ENCODE measurements around the gene PTS.

Gene PTS

DNA sequence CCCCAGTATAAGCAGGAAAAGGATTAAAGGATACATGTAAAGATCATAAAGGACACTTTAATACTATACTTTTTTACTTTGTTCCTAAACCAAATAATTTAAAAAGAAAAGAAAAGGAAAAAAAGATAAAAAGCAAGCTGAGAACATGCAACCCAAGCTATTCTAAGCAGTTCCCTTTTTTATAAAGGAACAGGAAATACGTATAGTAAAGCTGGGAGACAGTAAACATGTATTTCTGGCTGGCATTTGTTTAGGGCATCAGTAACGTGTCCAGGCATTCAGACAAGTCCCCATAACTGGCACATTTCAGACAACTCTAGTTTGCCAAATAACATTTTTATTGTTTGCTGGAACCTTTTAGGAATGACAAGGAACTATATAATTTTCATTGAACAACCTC lies 26.0 kb upstream of the PTS start:
- no peak overlapping the region for H3K23ac ChIP-seq (ENCODE audit: low read length)
- no peak overlapping the region for H3K9ac ChIP-seq (ENCODE audit: low read length)
- H3K18ac ChIP-seq (ENCODE audit: low read length): no peak overlapping the region
- no peaks in the 10 kb centered on the region for H3K79me2 ChIP-seq (ENCODE audit: control insufficient read depth, insufficient read depth, low read length)
- no peak overlapping the region for H3K27ac ChIP-seq (ENCODE audit: low read depth, low read length)
- no CpG with 5 or more reads among the region's 2 CpGs for WGBS (ENCODE audit: extremely low coverage, insufficient coverage, low lambda C conversion rate)
- H2AK5ac ChIP-seq (ENCODE audit: low read length): no peak overlapping the region
- H3K4me1 ChIP-seq (ENCODE audit: control insufficient read depth, low read depth, low read length): no peaks in the 10 kb centered on the region
- no peak for DNase-seq
- no peaks in the 10 kb centered on the region for H3K79me1 ChIP-seq (ENCODE audit: low read length)
- no peak overlapping the region for H3K56ac ChIP-seq (ENCODE audit: low read length)
- no peak overlapping the region for H3K4me2 ChIP-seq (ENCODE audit: low read length)
- no peak overlapping the region for H2BK5ac ChIP-seq (ENCODE audit: low read length)
- H3K4ac ChIP-seq (ENCODE audit: low read depth, low read length): no peak overlapping the region
- H3K4me3 ChIP-seq (ENCODE audit: low read length): no peak overlapping the region
- no peak overlapping the region for H4K5ac ChIP-seq (ENCODE audit: low read length)
- H2BK15ac ChIP-seq (replicated peaks; ENCODE audit: low read depth): no peak overlapping the region
- H4K8ac ChIP-seq (ENCODE audit: low read depth, low read length): no peak overlapping the region
- no peaks in the 10 kb centered on the region for H3K27me3 ChIP-seq (ENCODE audit: insufficient read depth, low read length, poor library complexity)
- H3K36me3 ChIP-seq (ENCODE audit: control insufficient read depth, insufficient read depth, low read length): no peaks in the 10 kb centered on the region
- no peak overlapping the region for H2BK120ac ChIP-seq (ENCODE audit: low read depth, low read length)

DNA sequence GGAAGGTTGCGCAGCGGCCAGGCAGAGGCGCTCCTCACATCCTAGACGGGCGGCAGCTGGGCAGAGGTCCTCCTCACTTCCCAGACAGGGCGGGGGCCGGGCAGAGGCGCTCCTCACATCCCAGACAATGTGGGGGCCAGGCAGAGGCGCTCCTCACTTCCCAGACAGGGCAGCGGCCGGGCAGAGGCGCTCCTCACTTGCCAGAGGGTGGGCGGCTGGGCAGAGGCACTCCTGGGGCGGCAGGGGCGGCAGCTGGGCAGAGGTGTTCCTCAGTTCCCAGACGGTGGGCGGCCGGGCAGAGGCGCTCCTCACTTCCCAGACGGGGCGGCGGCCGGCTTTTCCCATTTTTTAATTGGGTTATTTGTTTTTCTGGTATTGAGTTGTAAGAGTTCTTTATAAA lies 20.2 kb upstream of the PTS start:
- Histone ChIP-seq H3K4me1 (ENCODE audit: control insufficient read depth, low read depth, low read length) (no peaks in the 10 kb centered on the region), H3K4ac (ENCODE audit: low read depth, low read length) (no peak overlapping the region), H3K18ac (ENCODE audit: low read length) (no peak overlapping the region), H2AK5ac (ENCODE audit: low read length) (no peak overlapping the region), H3K56ac (ENCODE audit: low read length) (no peak overlapping the region), H4K5ac (ENCODE audit: low read length) (no peak overlapping the region), H2BK15ac (replicated peaks; ENCODE audit: low read depth) (no peak overlapping the region), H3K36me3 (ENCODE audit: control insufficient read depth, insufficient read depth, low read length) (no peaks in the 10 kb centered on the region), H4K8ac (ENCODE audit: low read depth, low read length) (no peak overlapping the region), H3K4me2 (ENCODE audit: low read length) (no peak overlapping the region), H3K4me3 (ENCODE audit: low read length) (no peak overlapping the region), H2BK120ac (ENCODE audit: low read depth, low read length) (no peak overlapping the region), H3K79me1 (ENCODE audit: low read length) (no peaks in the 10 kb centered on the region), H3K79me2 (ENCODE audit: control insufficient read depth, insufficient read depth, low read length) (no peaks in the 10 kb centered on the region), H2BK5ac (ENCODE audit: low read length) (no peak overlapping the region), H3K27me3 (ENCODE audit: insufficient read depth, low read length, poor library complexity) (no peaks in the 10 kb centered on the region), H3K9ac (ENCODE audit: low read length) (no peak overlapping the region), H3K23ac (ENCODE audit: low read length) (no peak overlapping the region), H3K27ac (ENCODE audit: low read depth, low read length) (no peak overlapping the region)
- no CpG with 5 or more reads among the region's 23 CpGs for WGBS (ENCODE audit: extremely low coverage, insufficient coverage, low lambda C conversion rate)
- no peak for DNase-seq

DNA sequence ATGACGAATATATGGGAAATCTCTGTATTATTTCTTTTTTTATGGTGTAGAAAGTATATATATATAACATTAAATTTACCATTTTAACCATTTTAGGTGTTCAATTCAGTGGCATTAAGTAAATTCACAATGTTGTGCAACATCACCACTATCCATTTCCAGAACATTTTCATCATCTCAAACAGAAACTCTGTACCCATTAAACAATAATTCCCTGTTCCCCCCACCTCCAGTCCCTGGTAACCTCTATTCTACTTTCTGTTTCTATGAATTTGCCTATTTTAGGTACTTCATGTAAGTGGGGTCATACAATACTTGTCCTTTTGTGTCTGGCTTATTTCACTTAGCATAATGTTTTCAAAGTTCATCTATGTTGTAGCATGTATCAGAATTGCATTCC lies 15.3 kb upstream of the PTS start:
- H3K27ac ChIP-seq (ENCODE audit: low read depth, low read length): no peak overlapping the region
- H3K27me3 ChIP-seq (ENCODE audit: insufficient read depth, low read length, poor library complexity): no peaks in the 10 kb centered on the region
- no peaks in the 10 kb centered on the region for H3K36me3 ChIP-seq (ENCODE audit: control insufficient read depth, insufficient read depth, low read length)
- H4K5ac ChIP-seq (ENCODE audit: low read length): no peak overlapping the region
- no peak overlapping the region for H2BK120ac ChIP-seq (ENCODE audit: low read depth, low read length)
- no peak for DNase-seq
- no peak overlapping the region for H3K56ac ChIP-seq (ENCODE audit: low read length)
- no peak overlapping the region for H3K4ac ChIP-seq (ENCODE audit: low read depth, low read length)
- no peak overlapping the region for H3K9ac ChIP-seq (ENCODE audit: low read length)
- no peak overlapping the region for H3K4me3 ChIP-seq (ENCODE audit: low read length)
- no peaks in the 10 kb centered on the region for H3K79me1 ChIP-seq (ENCODE audit: low read length)
- H3K4me2 ChIP-seq (ENCODE audit: low read length): no peak overlapping the region
- no peaks in the 10 kb centered on the region for H3K4me1 ChIP-seq (ENCODE audit: control insufficient read depth, low read depth, low read length)
- no peak overlapping the region for H4K8ac ChIP-seq (ENCODE audit: low read depth, low read length)
- no peak overlapping the region for H2BK5ac ChIP-seq (ENCODE audit: low read length)
- no peak overlapping the region for H3K23ac ChIP-seq (ENCODE audit: low read length)
- no peaks in the 10 kb centered on the region for H3K79me2 ChIP-seq (ENCODE audit: control insufficient read depth, insufficient read depth, low read length)
- H2AK5ac ChIP-seq (ENCODE audit: low read length): no peak overlapping the region
- no peak overlapping the region for H2BK15ac ChIP-seq (replicated peaks; ENCODE audit: low read depth)
- H3K18ac ChIP-seq (ENCODE audit: low read length): no peak overlapping the region
- WGBS (ENCODE audit: extremely low coverage, insufficient coverage, low lambda C conversion rate): no CpG with 5 or more reads among the region's 1 CpG

DNA sequence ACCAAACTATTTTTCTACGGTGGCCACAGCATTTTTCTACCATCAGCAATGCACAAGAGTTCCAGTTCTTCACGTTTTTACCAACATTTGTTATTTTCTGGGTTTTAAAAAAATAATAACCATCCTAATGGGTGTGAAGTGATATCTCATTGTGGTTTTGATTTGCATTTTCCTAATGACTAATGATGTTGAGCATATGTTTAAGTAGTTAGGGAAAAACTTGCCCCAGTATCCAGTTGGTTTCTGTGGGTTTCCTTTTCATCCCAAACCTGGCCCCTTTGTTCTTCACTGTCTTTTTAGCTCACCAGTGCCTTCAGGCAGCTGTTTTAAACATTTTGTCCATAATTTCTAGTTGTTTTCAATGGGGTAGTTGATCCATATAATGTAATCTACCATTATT lies 14.7 kb upstream of the PTS start:
- DNase-seq: no peak
- Histone ChIP-seq H3K36me3 (ENCODE audit: control insufficient read depth, insufficient read depth, low read length) (no peaks in the 10 kb centered on the region), H3K4ac (ENCODE audit: low read depth, low read length) (no peak overlapping the region), H3K4me3 (ENCODE audit: low read length) (no peak overlapping the region), H2AK5ac (ENCODE audit: low read length) (no peak overlapping the region), H3K79me1 (ENCODE audit: low read length) (no peaks in the 10 kb centered on the region), H3K79me2 (ENCODE audit: control insufficient read depth, insufficient read depth, low read length) (no peaks in the 10 kb centered on the region), H4K5ac (ENCODE audit: low read length) (no peak overlapping the region), H2BK120ac (ENCODE audit: low read depth, low read length) (no peak overlapping the region), H3K4me1 (ENCODE audit: control insufficient read depth, low read depth, low read length) (no peaks in the 10 kb centered on the region), H3K27me3 (ENCODE audit: insufficient read depth, low read length, poor library complexity) (no peaks in the 10 kb centered on the region), H3K56ac (ENCODE audit: low read length) (no peak overlapping the region), H3K27ac (ENCODE audit: low read depth, low read length) (no peak overlapping the region), H3K18ac (ENCODE audit: low read length) (no peak overlapping the region), H3K9ac (ENCODE audit: low read length) (no peak overlapping the region), H2BK15ac (replicated peaks; ENCODE audit: low read depth) (no peak overlapping the region), H3K4me2 (ENCODE audit: low read length) (no peak overlapping the region), H4K8ac (ENCODE audit: low read depth, low read length) (no peak overlapping the region), H2BK5ac (ENCODE audit: low read length) (no peak overlapping the region), H3K23ac (ENCODE audit: low read length) (no peak overlapping the region)
- no CpG with 5 or more reads among the region's 2 CpGs for WGBS (ENCODE audit: extremely low coverage, insufficient coverage, low lambda C conversion rate)

DNA sequence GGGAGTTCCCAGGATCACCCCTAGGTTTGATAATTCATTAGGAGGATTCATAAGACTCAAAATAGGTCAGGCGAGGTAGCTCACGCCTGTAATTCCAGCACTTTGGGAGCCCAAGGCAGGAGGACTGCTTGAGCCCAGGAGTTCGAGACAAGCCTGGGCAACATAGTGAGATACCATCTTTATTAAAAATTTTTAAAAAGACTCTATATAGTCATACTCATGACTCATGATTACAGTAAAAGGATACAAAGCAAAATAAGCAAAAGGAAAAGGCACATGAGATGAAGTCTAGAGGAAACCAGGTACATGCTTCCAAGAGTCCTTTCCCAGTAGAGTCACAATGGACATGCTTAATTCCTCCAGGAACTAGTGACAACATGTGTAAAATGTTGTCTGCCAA lies 13.9 kb upstream of the PTS start:
- Histone ChIP-seq H2AK5ac (ENCODE audit: low read length) (no peak overlapping the region), H2BK15ac (replicated peaks; ENCODE audit: low read depth) (no peak overlapping the region), H3K56ac (ENCODE audit: low read length) (no peak overlapping the region), H3K4me2 (ENCODE audit: low read length) (no peak overlapping the region), H3K9ac (ENCODE audit: low read length) (no peak overlapping the region), H3K4ac (ENCODE audit: low read depth, low read length) (no peak overlapping the region), H3K79me1 (ENCODE audit: low read length) (no peaks in the 10 kb centered on the region), H3K4me1 (ENCODE audit: control insufficient read depth, low read depth, low read length) (no peaks in the 10 kb centered on the region), H2BK120ac (ENCODE audit: low read depth, low read length) (no peak overlapping the region), H3K36me3 (ENCODE audit: control insufficient read depth, insufficient read depth, low read length) (no peaks in the 10 kb centered on the region), H3K23ac (ENCODE audit: low read length) (no peak overlapping the region), H3K79me2 (ENCODE audit: control insufficient read depth, insufficient read depth, low read length) (no peaks in the 10 kb centered on the region), H3K27me3 (ENCODE audit: insufficient read depth, low read length, poor library complexity) (no peaks in the 10 kb centered on the region), H4K8ac (ENCODE audit: low read depth, low read length) (no peak overlapping the region), H2BK5ac (ENCODE audit: low read length) (no peak overlapping the region), H3K18ac (ENCODE audit: low read length) (no peak overlapping the region), H3K27ac (ENCODE audit: low read depth, low read length) (no peak overlapping the region), H3K4me3 (ENCODE audit: low read length) (no peak overlapping the region), H4K5ac (ENCODE audit: low read length) (no peak overlapping the region)
- no CpG with 5 or more reads among the region's 3 CpGs for WGBS (ENCODE audit: extremely low coverage, insufficient coverage, low lambda C conversion rate)
- no peak for DNase-seq

DNA sequence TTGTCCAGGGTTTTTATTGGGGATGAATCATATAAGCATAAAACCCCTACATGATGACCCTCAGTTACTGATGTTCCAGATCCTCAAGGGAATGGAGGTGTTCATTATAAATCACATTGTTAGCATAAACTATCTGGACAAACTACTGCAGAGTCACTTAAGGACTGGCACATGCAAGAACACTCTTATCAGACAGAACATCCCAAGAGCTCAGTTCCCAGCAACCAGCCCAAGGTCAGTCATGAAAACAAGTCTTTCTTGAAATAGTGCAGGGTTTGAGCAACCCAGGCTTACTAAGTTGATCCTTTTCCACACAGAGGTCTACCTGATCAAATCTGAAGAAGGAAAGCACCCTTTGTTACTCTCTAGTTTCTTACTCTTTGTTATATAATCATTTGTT lies 13.5 kb upstream of the PTS start:
- Histone ChIP-seq H3K79me1 (ENCODE audit: low read length) (no peaks in the 10 kb centered on the region), H3K4me1 (ENCODE audit: control insufficient read depth, low read depth, low read length) (no peaks in the 10 kb centered on the region), H3K56ac (ENCODE audit: low read length) (no peak overlapping the region), H3K27me3 (ENCODE audit: insufficient read depth, low read length, poor library complexity) (no peaks in the 10 kb centered on the region), H3K27ac (ENCODE audit: low read depth, low read length) (no peak overlapping the region), H2BK15ac (replicated peaks; ENCODE audit: low read depth) (no peak overlapping the region), H2BK5ac (ENCODE audit: low read length) (no peak overlapping the region), H3K23ac (ENCODE audit: low read length) (no peak overlapping the region), H3K4ac (ENCODE audit: low read depth, low read length) (no peak overlapping the region), H3K4me3 (ENCODE audit: low read length) (no peak overlapping the region), H3K18ac (ENCODE audit: low read length) (no peak overlapping the region), H4K5ac (ENCODE audit: low read length) (no peak overlapping the region), H3K4me2 (ENCODE audit: low read length) (no peak overlapping the region), H3K36me3 (ENCODE audit: control insufficient read depth, insufficient read depth, low read length) (no peaks in the 10 kb centered on the region), H3K79me2 (ENCODE audit: control insufficient read depth, insufficient read depth, low read length) (no peaks in the 10 kb centered on the region), H2BK120ac (ENCODE audit: low read depth, low read length) (no peak overlapping the region), H4K8ac (ENCODE audit: low read depth, low read length) (no peak overlapping the region), H2AK5ac (ENCODE audit: low read length) (no peak overlapping the region), H3K9ac (ENCODE audit: low read length) (no peak overlapping the region)
- no peak for DNase-seq

Measured in mesendoderm (in vitro differentiated cells).